Retinal pigment epithelial cell (primary cell): ENCODE results near the gene CXXC5.

Experiments
- DNase-seq: peaks from one replicate; pipeline ENCODE4 v3.0.0-alpha.2; 2010; ENCODE audit warnings: low read depth
- H3K4me3 ChIP-seq: 2 replicates; pipeline ENCODE4 v1.5.1; 2011; ENCODE audit warnings: mild to moderate bottlenecking, low read length, control low read depth, moderate library complexity
- TF ChIP-seq, protein P1 (sequence below): conservative IDR thresholded peaks from 2 replicates; pipeline ENCODE4 v1.5.1; 2011; ENCODE audit warnings: low read depth, low read length, control low read depth, inconsistent platforms

Gene CXXC5

DNA sequence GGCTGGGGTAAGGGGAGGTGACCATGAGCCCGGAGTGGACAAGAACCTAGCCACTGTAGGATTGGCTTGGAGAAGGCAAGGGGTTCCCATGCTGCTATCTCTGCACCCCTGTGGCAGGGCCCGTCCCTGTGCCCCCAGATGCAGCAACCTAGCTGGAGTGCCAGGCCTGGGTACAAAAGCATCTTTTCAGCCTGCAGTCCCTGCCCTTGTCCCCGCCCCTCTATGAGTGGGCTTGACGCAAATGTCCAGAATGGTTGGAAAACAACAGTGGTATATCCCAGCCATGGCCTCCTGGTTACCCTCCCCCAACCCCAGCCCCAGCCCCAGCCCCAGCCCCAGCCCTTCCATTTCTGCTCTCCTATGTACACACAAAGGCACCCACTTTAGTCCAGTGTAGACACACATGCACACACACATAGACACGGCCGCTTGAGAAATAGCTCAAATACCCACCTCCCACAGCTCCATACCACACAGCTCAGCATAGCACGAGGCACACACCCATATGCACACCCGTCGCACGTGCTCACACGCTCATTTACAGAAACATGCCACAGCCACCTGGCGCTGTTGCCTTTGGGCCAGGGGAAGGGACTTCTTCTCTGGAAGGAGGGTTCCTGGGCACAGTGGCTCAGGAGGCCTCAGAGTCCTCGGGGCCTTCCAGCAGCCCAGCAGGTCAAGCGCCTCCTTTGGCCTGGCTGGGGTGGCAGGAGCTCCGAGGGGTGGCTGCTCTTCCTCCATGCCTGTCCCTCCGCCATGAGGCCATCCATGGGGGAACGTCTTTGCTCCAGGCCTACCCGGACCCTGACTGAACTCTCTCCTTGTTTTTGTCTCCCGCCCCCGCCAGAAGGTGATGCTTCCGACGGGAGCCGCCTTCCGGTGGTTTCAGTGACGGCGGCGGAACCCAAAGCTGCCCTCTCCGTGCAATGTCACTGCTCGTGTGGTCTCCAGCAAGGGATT lies 34.1 kb downstream of the CXXC5 start:
- TF ChIP-seq, protein P1, sequence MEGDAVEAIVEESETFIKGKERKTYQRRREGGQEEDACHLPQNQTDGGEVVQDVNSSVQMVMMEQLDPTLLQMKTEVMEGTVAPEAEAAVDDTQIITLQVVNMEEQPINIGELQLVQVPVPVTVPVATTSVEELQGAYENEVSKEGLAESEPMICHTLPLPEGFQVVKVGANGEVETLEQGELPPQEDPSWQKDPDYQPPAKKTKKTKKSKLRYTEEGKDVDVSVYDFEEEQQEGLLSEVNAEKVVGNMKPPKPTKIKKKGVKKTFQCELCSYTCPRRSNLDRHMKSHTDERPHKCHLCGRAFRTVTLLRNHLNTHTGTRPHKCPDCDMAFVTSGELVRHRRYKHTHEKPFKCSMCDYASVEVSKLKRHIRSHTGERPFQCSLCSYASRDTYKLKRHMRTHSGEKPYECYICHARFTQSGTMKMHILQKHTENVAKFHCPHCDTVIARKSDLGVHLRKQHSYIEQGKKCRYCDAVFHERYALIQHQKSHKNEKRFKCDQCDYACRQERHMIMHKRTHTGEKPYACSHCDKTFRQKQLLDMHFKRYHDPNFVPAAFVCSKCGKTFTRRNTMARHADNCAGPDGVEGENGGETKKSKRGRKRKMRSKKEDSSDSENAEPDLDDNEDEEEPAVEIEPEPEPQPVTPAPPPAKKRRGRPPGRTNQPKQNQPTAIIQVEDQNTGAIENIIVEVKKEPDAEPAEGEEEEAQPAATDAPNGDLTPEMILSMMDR: no peak
- DNase-seq: no peak
- no peak overlapping the region for H3K4me3 ChIP-seq

DNA sequence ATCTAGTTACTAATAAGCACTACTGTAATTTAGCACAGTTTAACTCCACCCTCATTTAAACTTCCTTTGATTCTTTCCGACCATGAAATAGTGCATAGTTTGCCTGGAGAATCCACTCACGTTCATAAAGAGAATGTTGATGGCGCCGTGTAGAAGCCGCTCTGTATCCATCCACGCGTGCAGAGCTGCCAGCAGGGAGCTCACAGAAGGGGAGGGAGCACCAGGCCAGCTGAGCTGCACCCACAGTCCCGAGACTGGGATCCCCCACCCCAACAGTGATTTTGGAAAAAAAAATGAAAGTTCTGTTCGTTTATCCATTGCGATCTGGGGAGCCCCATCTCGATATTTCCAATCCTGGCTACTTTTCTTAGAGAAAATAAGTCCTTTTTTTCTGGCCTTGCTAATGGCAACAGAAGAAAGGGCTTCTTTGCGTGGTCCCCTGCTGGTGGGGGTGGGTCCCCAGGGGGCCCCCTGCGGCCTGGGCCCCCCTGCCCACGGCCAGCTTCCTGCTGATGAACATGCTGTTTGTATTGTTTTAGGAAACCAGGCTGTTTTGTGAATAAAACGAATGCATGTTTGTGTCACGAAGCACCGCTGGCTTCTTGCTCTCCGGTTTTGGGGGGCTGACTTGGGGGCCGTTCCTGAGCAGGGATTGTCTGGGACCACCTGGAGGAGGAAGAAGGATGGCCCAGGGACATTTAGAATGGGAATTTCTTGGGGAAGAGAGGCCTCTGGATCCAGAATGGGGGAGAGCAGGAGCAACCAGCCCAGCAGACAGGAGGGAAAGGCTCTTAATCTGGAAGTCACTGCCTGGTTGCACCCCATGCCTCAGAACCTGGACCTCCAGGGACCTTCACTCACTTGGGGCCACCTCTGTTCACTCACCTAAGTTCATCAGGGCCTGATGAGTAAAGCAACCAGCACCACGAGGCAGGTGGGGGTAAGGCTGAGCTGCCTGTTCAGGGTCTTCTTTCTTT lies 35.4 kb downstream of the CXXC5 start:
- no peak overlapping the region for H3K4me3 ChIP-seq
- no peak for DNase-seq
- TF ChIP-seq, protein P1: no peak

DNA sequence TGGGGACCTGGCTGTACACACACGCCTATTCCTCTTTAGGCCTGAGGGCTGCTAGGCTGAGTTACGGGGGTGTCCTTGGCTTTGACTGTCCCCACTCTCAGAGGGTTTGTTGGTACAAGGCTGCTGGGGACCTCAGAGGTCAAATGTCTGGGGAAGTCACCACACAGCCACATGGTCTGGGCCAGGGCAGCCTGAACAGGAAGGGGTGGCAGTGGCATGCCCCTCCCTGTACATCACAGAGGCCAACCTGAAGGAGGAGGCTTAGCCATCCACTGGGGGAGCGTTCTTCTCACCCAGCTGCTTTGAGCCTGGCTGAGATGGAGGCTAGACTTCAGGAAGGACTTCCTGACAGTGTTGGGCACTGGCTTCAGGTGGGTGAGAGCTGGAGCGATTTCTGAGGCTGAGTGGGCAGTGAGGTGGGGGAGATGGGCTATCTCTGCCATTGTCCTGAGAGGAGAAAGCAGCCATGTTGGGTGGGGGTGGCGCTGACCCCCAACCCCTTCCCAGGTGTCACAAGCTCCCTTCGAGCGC lies 36.3 kb downstream of the CXXC5 start:
- TF ChIP-seq, protein P1: no peak
- DNase-seq: no peak
- no peak overlapping the region for H3K4me3 ChIP-seq

DNA sequence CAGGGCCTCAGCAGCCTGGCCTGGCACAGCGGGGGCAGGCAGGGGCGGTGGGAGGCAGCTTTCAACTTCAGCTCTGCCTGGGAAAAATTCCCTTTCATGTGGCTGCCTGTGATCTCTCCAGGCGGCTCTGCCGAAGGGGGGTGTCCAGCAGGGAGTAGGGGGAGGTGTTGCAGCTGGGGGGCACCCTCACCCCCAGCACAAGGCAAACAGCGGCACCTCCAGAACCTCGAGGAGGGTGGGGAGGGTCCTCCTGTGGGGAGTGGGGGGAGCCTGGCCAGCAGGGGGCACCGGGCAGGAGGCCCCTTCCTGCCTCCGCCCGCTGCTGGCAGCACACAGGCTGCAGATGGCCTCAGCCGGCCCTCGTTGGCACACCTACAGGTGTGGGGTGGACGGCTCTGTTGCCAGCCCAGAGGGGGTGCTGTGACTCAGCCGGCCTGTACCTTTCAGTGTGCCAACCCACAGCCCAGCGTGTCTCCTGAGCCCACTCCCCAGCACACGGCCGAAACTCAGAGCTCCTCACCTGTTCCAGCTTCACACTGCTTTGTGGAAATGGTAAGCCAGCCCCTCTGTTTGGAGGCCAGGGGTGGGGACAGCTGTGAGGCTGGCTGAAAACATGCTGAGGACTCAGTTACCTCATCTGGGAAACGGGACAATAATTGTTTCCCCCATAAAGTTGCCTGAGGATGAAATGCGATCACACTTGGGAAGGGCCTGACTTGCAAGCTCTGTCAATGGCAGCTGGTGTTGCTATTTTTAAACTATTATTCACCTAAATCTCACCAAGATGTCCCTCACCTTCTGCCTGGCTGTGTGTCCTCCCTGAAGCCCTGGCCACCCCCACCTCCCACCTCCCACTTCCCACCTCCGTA lies 37.0 kb downstream of the CXXC5 start:
- no peak for DNase-seq
- H3K4me3 ChIP-seq: no peak overlapping the region
- TF ChIP-seq, protein P1: peak; percentile 47

DNA sequence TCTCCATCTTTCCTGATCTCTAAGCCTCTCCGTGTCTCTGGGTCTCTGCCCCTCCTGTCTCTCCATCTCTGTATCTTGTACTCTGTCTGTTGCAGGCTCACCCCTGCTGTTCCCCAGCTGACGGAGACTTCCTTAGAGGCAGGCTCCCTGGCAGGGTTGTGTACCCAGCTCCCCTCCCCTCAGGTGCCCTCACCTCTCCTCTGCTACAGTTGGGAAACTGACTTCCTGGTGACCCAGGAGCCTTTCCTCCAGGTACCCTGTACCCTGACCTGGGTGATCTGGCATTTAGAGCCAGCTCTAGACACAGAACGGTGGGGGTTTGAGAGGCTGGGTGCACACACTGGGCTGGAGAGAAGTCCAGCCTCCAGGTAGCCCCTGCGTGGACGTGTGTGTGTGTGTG lies 37.7 kb downstream of the CXXC5 start:
- DNase-seq: no peak
- TF ChIP-seq, protein P1: no peak
- H3K4me3 ChIP-seq: no peak overlapping the region

DNA sequence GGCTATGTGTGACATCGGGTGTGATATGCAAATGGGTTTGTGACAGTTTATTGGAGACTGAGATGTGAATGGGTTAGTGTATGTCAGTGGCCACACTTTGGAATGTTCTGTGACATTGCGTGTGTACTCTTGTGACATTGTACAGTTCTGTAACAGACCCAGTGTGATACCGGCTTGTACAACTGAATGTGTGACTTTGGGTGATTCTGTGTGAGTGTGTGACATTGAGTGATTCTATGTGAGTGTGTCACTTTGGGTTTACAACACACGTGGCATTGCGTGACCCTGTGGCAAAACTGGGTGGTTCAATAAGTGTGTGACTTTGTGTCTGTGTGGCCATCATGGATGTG lies 38.2 kb downstream of the CXXC5 start:
- H3K4me3 ChIP-seq: no peak overlapping the region
- no peak for DNase-seq
- TF ChIP-seq, protein P1: no peak
